ENCODE data around the gene TMEM212.
"Not testable (repeated sequence)": the region's sequence is repeated elsewhere in the genome, so short reads cannot be mapped to it uniquely, and the experiment has no call there.

TMEM212 gene

DNA sequence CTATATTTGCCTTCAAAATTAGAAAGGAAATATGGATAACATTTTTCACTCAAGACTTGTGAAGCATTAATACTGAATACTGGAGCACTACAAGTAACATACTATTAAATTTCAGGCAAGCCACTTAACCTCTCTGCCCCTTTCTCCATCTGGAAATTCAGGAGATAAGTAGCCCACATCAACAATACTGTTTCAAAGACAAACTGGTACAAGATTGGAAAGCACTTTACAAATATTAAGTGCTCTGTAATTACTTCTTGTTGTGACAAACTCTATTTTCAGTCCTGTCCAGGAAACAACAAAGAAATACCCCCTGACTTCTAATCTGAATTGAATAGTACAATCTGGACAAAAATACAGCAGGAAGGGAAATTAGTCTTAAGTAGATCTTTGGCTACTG, 49.3 kb downstream of the TMEM212 start:
- no peak for DNase-seq (ENCODE audit: low read depth)

DNA sequence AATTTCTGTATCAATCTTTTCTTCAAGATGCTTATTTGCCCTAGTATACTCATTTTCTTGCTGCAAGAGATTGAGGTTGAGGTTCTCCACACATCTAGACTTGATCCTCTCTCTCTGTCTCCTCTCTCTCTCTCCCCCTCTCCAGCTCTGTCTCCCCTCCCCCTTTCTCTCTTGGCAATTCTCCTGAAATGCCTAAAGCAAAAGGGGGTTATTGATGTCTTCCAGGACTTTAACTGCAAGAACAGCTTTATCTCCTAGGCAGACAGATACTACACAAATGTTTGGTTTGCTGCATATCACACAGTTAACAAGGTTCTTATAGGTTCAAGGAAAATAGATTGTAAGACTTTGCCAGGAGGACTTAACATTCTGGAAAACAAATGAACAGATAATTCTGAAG, 52.1 kb downstream of the TMEM212 start:
- DNase-seq (ENCODE audit: low read depth) = no peak

- DNase-seq (ENCODE audit: low read depth) = no peak
Observed at GRCh38 chr3:171895900-171896299, 52.8 kb downstream of the TMEM212 start.

DNA sequence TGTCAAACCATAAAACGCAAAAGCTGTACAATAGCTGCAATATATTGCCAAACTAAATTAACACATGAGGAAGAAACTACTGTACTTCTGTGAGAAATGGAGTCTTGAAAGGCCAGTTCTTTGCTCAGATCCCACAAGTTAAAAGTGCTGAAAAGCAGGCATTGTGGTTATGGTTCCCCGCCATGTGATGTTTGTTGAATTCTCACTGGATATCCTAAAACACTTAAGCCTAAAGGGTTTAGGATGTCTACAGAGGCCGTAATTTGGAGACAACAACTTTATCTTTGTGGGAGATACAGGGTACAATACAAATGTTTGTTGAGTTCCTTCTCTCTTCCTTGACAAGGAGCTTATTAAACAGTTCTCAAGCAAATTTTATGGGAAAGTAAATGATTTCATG, 53.2 kb downstream of the TMEM212 start:
- no peak for DNase-seq (ENCODE audit: low read depth)

DNA sequence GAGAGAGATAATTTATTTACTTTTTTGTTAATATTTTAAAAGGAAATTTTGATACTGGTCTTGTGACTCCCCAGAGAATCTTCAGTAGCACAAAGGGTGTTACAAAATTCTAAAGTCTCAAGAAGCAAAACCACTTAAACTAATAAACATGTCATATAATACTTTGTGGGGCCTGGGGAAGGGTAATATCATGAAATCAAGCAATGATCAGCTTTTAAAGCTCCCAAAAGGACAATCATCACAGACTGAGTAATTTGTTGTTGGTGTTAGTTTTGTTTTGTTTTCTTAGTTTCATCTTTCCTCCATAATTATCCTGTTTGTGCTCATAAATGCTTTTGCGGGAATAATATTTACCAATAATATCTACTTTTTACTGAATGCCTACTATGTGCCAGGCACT, 55.0 kb downstream of the TMEM212 start:
- no peak for DNase-seq (ENCODE audit: low read depth)

DNA sequence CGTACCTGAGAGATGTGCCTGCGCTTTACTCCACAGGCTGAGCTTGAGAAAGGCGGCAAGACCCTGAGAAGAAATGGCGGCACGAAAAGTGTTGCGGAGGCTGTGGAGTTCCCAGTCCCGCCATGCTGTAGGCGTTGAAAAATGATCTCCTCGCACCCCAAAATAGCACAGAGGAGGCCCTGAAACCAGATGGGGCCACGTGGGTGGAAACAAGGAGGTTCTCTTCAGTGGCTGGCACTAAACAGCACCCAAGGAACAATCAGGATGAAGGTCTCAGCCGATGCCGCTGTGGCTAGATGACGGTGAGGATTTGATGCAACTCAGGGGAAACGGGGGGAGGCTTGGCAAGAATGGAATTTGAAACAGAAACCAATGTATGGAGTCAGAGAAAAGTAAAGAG, 57.3 kb downstream of the TMEM212 start:
- no peak for DNase-seq (ENCODE audit: low read depth)

GRCh38 chr3:171901615-171902312, 58.6 kb downstream of the TMEM212 start:
- no peak for DNase-seq (ENCODE audit: low read depth)

GRCh38 chr3:171904829-171905228, 61.7 kb downstream of the TMEM212 start:
- no peak for DNase-seq (ENCODE audit: low read depth)

GRCh38 chr3:171906503-171906902, 63.4 kb downstream of the TMEM212 start:
- DNase-seq (ENCODE audit: low read depth) = not testable (repeated sequence)

GRCh38 chr3:171906951-171907676, 64.0 kb downstream of the TMEM212 start:
- DNase-seq (ENCODE audit: low read depth) = no peak

GRCh38 chr3:171907761-171908160, 64.6 kb downstream of the TMEM212 start:
- DNase-seq (ENCODE audit: low read depth) = no peak

DNA sequence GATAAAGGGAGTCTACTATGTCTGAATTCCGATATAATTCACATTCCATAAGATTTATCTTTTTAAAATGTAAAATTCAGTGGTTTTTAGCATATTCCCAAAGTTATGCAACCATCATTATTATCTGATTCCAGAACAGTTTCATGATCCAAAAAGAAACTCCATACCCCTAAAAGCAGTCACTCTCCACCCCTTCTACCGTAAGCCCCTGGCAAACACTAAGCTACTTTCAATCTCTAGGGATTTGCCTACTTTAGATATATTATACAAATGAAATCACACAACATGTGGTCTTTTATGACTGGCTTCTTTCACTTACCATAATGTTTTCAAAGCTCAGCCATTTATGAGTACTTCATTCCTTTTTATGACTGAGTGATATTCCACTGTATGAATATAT, 65.6 kb downstream of the TMEM212 start:
- no peak for DNase-seq (ENCODE audit: low read depth)

Measured in stimulated activated CD8-positive, alpha-beta memory T cell treated with anti-CD3 and anti-CD28 coated beads, Interleukin-15, amount 100 ng/mL, for 24 hours (primary cell).